Measurements from ENCODE around the gene SLC22A1.

The SLC22A1 gene

DNA sequence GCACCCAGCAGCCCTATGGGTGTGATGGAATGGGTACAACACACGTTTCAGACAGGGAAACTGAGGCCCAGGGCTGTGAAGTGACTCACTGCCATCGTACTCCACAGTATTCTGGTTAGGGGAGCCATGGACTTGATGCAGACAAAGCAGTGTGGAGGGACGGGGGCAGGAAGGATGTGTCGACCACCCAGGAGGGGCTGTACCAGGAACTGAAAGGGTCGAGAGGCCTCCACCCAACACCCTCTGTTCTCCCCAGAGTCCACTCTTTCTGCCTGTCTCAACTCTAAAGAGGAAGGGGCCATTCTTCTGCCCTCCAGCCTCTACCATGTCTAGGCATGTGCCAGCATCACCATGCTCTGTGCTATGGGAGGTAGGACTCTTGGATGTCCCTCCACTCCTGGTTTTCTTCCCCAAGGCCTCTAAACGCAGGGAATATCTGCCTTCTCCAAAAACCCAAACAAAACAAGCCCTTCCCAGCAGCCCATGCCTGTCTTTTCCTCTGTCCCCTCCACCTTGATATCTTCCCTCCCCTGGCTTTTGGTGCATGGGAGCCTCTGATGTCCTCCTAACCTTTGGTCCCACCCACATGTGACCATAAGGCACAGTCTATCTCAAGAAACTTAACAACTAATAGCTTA, 7.4 kb downstream of the SLC22A1 start:
- no peak for TF ChIP-seq POLR2AphosphoS5 (IDR thresholded peaks at IDR 0.05; ENCODE audit: low read depth, low read length)

DNA sequence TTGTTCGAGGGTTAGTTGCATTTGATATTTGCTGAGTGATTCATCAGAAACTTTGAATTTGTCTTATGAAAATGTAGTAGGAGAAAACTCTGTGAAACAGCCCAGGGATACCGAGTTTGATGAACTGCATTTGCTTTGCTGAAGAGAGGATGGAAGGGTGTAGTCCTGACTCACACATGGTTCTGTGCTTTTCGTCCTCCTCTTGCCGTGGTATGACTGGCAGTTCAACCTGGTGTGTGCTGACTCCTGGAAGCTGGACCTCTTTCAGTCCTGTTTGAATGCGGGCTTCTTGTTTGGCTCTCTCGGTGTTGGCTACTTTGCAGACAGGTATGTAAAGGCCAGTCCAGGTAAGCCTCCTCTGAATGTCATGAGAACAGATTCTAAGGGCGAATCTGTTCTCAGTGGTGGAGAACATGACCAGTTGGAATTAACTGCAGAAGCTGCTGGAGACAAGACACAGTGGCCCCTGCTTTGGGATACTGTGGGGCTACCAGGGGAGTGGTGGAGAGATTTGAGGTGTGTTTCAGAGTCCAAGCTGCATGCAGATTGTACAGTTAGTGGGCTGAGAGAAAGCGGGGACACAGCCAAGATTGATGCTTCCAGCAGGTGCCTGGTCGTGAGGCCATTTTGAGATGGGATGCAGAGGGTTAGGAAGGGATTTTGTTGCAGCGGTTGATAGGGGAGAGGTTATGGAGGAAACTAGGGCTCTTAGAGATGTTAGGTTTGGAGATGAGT, 8.4 kb downstream of the SLC22A1 start:
- TF ChIP-seq FOXP2 (optimal IDR thresholded peaks at IDR 0.05; ENCODE audit: borderline replicate concordance, extremely low read depth, extremely low read length, insufficient read depth) (no peak), POLR2AphosphoS5 (IDR thresholded peaks at IDR 0.05; ENCODE audit: low read depth, low read length) (no peak), SIN3A (IDR thresholded peaks at IDR 0.05; ENCODE audit: borderline replicate concordance, insufficient read depth, low read length) (no peak), TAF1 (IDR thresholded peaks at IDR 0.05; ENCODE audit: borderline replicate concordance, insufficient read depth, low read length) (no peak)
- TF ChIP-seq, protein P1, sequence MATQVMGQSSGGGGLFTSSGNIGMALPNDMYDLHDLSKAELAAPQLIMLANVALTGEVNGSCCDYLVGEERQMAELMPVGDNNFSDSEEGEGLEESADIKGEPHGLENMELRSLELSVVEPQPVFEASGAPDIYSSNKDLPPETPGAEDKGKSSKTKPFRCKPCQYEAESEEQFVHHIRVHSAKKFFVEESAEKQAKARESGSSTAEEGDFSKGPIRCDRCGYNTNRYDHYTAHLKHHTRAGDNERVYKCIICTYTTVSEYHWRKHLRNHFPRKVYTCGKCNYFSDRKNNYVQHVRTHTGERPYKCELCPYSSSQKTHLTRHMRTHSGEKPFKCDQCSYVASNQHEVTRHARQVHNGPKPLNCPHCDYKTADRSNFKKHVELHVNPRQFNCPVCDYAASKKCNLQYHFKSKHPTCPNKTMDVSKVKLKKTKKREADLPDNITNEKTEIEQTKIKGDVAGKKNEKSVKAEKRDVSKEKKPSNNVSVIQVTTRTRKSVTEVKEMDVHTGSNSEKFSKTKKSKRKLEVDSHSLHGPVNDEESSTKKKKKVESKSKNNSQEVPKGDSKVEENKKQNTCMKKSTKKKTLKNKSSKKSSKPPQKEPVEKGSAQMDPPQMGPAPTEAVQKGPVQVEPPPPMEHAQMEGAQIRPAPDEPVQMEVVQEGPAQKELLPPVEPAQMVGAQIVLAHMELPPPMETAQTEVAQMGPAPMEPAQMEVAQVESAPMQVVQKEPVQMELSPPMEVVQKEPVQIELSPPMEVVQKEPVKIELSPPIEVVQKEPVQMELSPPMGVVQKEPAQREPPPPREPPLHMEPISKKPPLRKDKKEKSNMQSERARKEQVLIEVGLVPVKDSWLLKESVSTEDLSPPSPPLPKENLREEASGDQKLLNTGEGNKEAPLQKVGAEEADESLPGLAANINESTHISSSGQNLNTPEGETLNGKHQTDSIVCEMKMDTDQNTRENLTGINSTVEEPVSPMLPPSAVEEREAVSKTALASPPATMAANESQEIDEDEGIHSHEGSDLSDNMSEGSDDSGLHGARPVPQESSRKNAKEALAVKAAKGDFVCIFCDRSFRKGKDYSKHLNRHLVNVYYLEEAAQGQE (IDR thresholded peaks at IDR 0.05; ENCODE audit: insufficient read depth in 1 of 2, low read depth in 2 of 2, low read length in 2 of 2): no peak

DNA sequence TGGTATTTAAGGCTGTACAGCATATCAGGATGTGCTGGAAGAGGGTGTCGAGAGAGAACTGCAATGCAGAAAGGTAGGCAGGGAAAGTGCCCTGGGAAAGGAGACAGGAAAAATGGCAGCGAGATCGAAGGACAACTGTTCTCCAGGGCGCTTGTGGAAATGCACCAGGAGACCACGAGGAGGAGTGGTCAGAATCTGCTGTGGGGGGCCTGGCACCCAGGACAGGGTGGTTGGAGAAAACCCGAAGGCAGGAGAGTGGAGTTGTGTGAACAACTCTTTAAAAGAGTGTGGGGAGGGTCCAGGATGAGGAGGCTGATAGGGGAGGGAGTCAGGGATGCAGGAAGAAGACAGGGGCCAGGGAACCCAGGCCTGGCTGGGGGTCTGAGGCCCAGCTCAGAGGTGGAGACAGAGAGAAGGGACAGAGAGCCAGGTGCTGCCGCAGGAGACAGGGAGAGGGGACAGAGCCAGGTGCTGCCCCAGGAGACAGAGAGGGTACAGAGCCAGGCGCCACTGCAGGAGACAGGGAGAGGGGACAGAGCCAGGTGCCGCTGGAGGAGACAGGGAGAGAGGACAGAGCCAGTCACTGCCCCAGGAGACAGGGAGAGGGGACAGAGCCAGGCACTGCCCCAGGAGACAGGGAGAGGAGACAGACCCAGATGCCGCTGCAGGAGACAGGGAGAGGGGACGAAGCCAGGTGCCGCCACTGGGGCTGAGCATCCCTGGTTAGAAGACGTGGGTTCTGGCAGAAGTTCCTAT, 9.3 kb downstream of the SLC22A1 start:
- TF ChIP-seq POLR2AphosphoS5 (IDR thresholded peaks at IDR 0.05; ENCODE audit: low read depth, low read length) (no peak), TAF1 (IDR thresholded peaks at IDR 0.05; ENCODE audit: borderline replicate concordance, insufficient read depth, low read length) (no peak), SIN3A (IDR thresholded peaks at IDR 0.05; ENCODE audit: borderline replicate concordance, insufficient read depth, low read length) (no peak), FOXP2 (optimal IDR thresholded peaks at IDR 0.05; ENCODE audit: borderline replicate concordance, extremely low read depth, extremely low read length, insufficient read depth) (no peak)
- TF ChIP-seq, protein P1 (IDR thresholded peaks at IDR 0.05; ENCODE audit: insufficient read depth in 1 of 2, low read depth in 2 of 2, low read length in 2 of 2): no peak

DNA sequence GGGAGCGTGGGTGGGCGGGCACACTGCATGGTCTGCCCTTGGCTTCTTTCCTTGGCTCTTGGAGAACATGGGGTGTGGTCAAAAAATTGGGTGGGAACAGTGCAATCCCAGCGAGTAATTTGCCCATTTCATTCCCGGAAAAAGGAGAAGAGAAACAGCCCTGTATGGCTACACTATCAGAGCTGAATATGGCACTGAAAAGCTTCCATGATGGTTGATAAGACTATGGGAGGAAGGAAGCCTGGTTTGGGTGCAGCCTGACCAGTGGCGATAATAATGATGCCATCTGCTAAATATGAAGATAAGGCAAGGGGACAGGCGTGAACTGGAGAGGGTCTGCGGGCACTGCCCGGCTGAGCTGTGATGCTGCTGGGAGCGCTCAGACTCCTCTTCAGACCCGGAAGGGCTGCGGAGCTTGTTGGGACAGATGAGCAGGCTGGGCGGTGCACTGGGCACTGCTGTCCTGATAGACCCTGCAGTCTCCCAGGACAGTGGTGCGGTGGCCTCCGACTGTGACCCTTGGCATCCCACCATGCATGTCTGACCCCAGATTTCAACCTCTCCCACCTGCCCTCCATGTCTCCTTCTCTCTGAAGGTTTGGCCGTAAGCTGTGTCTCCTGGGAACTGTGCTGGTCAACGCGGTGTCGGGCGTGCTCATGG, 10.2 kb downstream of the SLC22A1 start:
- TF ChIP-seq, protein P1 (IDR thresholded peaks at IDR 0.05; ENCODE audit: insufficient read depth in 1 of 2, low read depth in 2 of 2, low read length in 2 of 2): no peak
- TF ChIP-seq FOXP2 (optimal IDR thresholded peaks at IDR 0.05; ENCODE audit: borderline replicate concordance, extremely low read depth, extremely low read length, insufficient read depth) (no peak), POLR2AphosphoS5 (IDR thresholded peaks at IDR 0.05; ENCODE audit: low read depth, low read length) (no peak), SIN3A (IDR thresholded peaks at IDR 0.05; ENCODE audit: borderline replicate concordance, insufficient read depth, low read length) (no peak), TAF1 (IDR thresholded peaks at IDR 0.05; ENCODE audit: borderline replicate concordance, insufficient read depth, low read length) (no peak)

DNA sequence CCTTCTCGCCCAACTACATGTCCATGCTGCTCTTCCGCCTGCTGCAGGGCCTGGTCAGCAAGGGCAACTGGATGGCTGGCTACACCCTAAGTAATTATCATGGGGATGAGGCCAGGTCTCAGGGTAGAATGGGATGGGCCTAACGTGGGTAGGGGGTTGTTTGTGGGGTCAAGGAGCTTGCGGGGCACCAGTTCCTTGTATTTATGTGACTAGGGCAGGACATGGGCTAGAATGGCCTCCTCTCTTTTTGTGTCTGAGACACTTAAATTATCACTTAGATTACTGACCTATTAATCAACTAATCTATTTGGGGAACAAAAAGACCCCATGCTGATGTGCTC, 10.7 kb downstream of the SLC22A1 start:
- no peak for TF ChIP-seq POLR2AphosphoS5 (IDR thresholded peaks at IDR 0.05; ENCODE audit: low read depth, low read length)
- no peak for TF ChIP-seq TAF1 (IDR thresholded peaks at IDR 0.05; ENCODE audit: borderline replicate concordance, insufficient read depth, low read length)
- no peak for TF ChIP-seq FOXP2 (optimal IDR thresholded peaks at IDR 0.05; ENCODE audit: borderline replicate concordance, extremely low read depth, extremely low read length, insufficient read depth)
- TF ChIP-seq SIN3A (IDR thresholded peaks at IDR 0.05; ENCODE audit: borderline replicate concordance, insufficient read depth, low read length): no peak
- TF ChIP-seq, protein P1 (IDR thresholded peaks at IDR 0.05; ENCODE audit: insufficient read depth in 1 of 2, low read depth in 2 of 2, low read length in 2 of 2): no peak
